Measurements from ENCODE around the gene SDR9C7.
"Not testable (repeated sequence)": the region's sequence is repeated elsewhere in the genome, so short reads cannot be mapped to it uniquely, and the experiment has no call there.

SDR9C7 gene

DNA sequence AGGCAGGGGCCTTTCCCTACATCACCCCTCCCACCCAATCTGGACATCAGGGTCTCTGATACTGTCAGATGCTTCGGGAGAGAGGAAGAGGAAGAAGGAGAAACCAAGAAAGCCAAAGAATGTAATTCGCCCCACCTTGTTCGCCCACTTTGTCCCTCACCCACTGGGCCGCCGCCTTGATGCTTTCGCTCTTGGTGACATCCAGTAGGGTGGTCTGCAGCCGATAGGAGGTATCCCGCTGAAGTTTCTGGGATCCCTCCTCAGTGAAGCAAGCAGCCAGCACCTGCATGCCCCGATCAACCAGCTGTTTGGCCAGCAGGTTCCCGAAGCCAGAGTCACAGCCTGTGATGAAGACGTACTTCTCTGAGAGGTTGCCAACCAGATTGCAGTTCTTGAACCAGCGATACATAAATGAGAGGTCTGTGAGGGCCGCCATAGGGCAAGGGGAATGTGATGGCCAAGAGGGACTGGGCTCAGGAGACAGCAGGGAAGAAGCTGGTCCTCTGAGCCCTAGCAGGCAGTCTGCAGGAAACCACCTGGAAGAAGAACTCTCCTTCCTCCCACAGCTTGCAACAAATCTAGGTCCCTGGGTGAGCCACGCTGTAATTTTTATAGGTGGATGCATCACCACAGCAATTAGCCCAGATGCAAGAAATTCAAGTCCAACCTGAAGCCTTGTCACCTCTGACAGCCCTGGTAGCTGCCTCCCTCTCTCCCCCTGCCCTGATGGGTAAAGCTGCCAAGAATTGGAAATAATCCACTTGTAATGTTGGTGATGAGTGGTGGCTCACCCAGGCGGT is at the start of gene SDR9C7:
TSS of gene SDR9C7 (minus strand) at position 583 of the 800 bp plus-strand sequence. CDS start at position 436, 147 bp downstream.
- DNase-seq (ENCODE audit: low spot score): no peak

DNA sequence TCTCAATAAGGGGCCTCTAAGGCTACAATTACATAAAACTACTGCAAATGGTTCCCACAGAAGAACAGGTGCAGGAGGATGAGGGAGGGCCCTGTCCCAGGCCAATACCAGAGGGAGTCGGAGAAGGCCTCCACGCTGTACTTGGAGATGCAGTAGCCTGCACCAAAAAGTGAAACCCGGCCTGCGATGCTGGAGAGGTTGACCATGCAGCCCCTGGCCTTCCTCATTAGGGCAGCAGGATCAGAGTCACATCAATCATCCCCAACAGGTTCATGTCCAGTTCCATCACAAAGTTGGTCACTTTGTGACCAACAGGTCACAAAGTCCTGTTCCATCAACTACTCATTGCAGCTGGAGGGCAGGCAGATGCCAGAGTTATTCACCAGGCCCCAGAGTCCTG is 49.2 kb upstream of the SDR9C7 start:
- DNase-seq (ENCODE audit: low spot score): no peak

- DNase-seq (ENCODE audit: low spot score): not testable (repeated sequence)
These were observed 48.5 kb upstream of the SDR9C7 start for GRCh38 chr12:56982578-56983236.

GRCh38 chr12:56980941-56981530 is 46.8 kb upstream of the SDR9C7 start:
- DNase-seq (ENCODE audit: low spot score): no peak

DNA sequence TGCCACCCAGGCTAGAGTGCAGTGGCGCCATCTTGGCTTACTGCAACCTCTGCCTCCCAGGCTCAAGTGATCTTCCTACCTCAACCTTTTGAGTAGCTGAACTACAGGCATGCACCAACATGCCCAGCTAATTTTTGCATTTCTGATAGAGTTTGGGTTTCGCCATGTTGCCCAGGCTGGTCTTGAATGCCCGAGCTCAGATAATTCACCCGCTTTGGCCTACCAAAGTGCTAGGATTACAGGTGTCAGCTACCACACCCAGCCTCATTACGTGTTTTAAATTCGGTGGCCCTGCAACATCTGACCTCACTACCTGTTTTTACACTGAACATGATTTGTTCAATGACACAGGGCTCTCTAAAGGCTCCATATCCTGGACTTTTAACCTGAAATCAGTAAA is 46.1 kb upstream of the SDR9C7 start:
- DNase-seq (ENCODE audit: low spot score): no peak

DNA sequence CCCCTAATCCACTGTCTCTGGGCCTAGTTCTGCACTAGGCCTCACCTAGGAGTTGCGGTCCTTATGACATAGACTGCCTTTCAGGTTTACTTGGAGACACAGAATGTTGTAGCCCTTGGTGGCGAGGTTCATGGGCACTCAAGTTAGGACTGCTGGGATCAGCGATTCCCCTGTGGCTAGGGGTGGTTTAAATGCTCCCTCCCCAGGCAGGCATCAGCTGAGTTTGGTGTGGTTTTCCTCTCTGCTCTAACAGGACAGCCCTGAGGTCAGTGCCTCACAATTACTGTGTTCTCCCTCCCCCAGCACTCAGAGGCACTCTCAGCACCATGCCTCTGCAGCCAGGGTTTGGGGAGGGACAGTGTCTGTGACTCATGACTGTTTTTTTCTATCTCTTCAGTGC is 45.4 kb upstream of the SDR9C7 start:
- DNase-seq (ENCODE audit: low spot score): peak; percentile 50

- no peak for DNase-seq (ENCODE audit: low spot score)
These were observed 44.4 kb upstream of the SDR9C7 start for GRCh38 chr12:56978397-56979138.

- not testable (repeated sequence) for DNase-seq (ENCODE audit: low spot score)
These were observed 43.2 kb upstream of the SDR9C7 start for GRCh38 chr12:56977361-56977760.

GRCh38 chr12:56974224-56974623 is 40.0 kb upstream of the SDR9C7 start:
- DNase-seq (ENCODE audit: low spot score): not testable (repeated sequence)

- not testable (repeated sequence) for DNase-seq (ENCODE audit: low spot score)
These were observed 34.7 kb upstream of the SDR9C7 start for GRCh38 chr12:56968910-56969309.

DNA sequence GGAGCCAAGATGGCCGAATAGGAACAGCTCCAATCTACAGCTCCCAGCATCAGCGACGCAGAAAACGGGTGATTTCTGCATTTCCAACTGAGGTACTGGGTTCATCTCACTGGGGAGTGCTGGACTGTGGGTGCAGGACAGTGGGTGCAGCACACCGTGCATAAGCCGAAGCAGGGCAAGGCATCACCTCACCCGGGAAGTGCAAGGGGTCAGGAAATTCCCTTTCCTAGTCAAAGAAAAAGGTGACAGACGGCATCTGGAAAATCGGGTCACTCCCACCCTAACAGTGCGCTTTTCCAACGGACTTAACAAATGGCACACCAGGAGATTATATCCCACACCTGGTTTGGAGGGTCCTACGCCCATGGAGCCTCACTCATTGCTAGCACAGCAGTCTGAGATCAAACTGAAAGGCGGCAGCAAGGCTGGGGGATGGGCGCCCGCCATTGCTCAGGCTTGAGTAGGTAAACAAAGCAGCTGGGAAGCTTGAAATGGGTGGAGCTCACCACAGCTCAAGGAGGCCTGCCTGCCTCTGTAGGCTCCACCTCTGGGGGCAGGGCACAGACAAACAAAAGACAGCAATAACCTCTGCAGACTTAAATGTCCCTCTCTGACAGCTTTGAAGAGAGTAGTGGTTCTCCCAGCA is 31.9 kb upstream of the SDR9C7 start:
- not testable (repeated sequence) for DNase-seq (ENCODE audit: low spot score)

- DNase-seq (ENCODE audit: low spot score): not testable (repeated sequence)
These were observed 30.9 kb upstream of the SDR9C7 start for GRCh38 chr12:56965124-56965523.

DNA sequence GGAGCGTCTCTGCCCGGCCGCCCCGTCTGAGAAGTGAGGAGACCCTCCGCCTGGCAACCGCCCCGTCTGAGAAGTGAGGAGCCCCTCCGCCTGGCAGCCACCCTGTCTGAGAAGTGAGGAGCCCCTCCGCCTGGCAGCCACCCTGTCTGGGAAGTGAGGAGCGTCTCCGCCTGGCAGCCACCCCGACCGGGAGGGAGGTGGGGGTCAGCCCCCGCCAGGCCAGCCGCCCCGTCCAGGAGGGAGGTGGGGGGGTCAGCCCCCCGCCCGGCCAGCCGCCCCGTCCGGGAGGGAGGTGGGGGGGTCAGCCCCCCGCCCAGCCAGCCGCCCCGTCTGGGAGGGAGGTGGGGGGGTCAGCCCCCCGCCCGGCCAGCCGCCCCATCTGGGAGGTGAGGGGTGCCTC is 29.3 kb upstream of the SDR9C7 start:
- DNase-seq (ENCODE audit: low spot score): not testable (repeated sequence)

DNA sequence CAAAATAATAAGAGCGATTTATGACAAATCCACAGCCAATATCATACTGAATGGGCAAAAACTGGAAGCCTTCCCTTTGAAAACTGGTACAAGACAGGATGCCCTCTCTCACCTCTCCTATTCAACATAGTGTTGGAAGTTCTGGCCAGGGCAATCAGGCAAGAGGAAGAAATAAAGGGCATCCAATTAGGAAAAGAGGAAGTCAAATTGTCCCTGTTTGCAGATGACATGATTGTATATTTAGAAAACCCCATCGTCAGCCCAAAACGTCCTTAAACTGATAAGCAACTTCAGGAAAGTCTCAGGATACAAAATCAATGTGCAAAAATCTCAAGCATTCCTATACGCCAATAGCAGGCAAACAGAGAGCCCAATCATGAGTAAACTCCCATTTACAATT is 28.0 kb upstream of the SDR9C7 start:
- DNase-seq (ENCODE audit: low spot score): not testable (repeated sequence)

- DNase-seq (ENCODE audit: low spot score): no peak
These were observed 24.2 kb upstream of the SDR9C7 start for GRCh38 chr12:56958422-56958821.

GRCh38 chr12:56957229-56958052 is 23.2 kb upstream of the SDR9C7 start, which contains the start of gene RDH16:
TSS of gene RDH16 (minus strand) at chr12:56957608. CDS start at chr12:56957462, 146 bp downstream.
- no peak for DNase-seq (ENCODE audit: low spot score)

- no peak for DNase-seq (ENCODE audit: low spot score)
These were observed 21.5 kb upstream of the SDR9C7 start for GRCh38 chr12:56955631-56956256.

DNA sequence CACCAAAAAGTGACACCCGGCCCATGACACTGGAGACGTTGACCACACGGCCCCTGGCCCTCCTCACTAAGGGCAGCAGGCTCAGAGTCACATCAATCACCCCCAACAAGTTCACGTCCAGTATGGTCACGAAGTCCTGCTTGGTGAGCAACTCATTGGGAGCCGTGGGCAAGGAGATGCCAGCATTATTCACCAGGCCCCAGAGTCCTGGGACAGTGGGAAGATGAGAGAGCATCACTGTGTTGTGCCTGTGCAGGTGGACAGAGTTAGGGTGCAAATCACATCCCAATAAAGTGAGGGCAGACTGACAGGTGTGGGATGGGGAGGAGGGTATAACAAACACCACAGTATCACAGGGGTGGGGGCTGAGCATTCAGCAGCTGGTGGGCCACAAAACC is 20.7 kb upstream of the SDR9C7 start:
- DNase-seq (ENCODE audit: low spot score): no peak

- DNase-seq (ENCODE audit: low spot score): no peak
These were observed 20.1 kb upstream of the SDR9C7 start for GRCh38 chr12:56954057-56954957.
